Measurements from ENCODE around the gene PTCD3.

PTCD3 gene

GRCh38 chr2:86143926-86144685 lies 38.1 kb downstream of the PTCD3 start:
- DNase-seq (ENCODE audit: low read depth in 2 of 2) = no peak

- no peak for DNase-seq (ENCODE audit: low read depth in 2 of 2)
Measured at GRCh38 chr2:86147793-86148192, 41.8 kb downstream of the PTCD3 start.

GRCh38 chr2:86150502-86150901 lies 44.5 kb downstream of the PTCD3 start:
- no peak for DNase-seq (ENCODE audit: low read depth in 2 of 2)

GRCh38 chr2:86157009-86157556 lies 51.0 kb downstream of the PTCD3 start:
- no peak for DNase-seq (ENCODE audit: low read depth in 2 of 2)

- no peak for DNase-seq (ENCODE audit: low read depth in 2 of 2)
Measured at GRCh38 chr2:86158286-86158685, 52.3 kb downstream of the PTCD3 start.

- DNase-seq (ENCODE audit: low read depth in 2 of 2) = no peak
Measured at GRCh38 chr2:86160156-86160952, 54.3 kb downstream of the PTCD3 start.

- DNase-seq (ENCODE audit: low read depth in 2 of 2) = no peak
Measured at GRCh38 chr2:86170449-86170848, 64.4 kb downstream of the PTCD3 start.

- DNase-seq (ENCODE audit: low read depth in 2 of 2) = no peak
Measured at GRCh38 chr2:86171295-86171694, 65.3 kb downstream of the PTCD3 start.

GRCh38 chr2:86172610-86173009 lies 66.6 kb downstream of the PTCD3 start:
- no peak for DNase-seq (ENCODE audit: low read depth in 2 of 2)

- DNase-seq (ENCODE audit: low read depth in 2 of 2) = no peak
Measured at GRCh38 chr2:86174445-86174844, 68.4 kb downstream of the PTCD3 start.

- DNase-seq (ENCODE audit: low read depth in 2 of 2) = no peak
Measured at GRCh38 chr2:86175828-86176227, 69.8 kb downstream of the PTCD3 start.

- no peak for DNase-seq (ENCODE audit: low read depth in 2 of 2)
Measured at GRCh38 chr2:86176597-86176996, 70.6 kb downstream of the PTCD3 start.

GRCh38 chr2:86185517-86186212 lies 79.6 kb downstream of the PTCD3 start:
- DNase-seq (ENCODE audit: low read depth in 2 of 2) = no peak

GRCh38 chr2:86186431-86186830 lies 80.4 kb downstream of the PTCD3 start:
- DNase-seq (ENCODE audit: low read depth in 2 of 2) = no peak

- DNase-seq (ENCODE audit: low read depth in 2 of 2) = no peak
Measured at GRCh38 chr2:86189782-86190416, 83.9 kb downstream of the PTCD3 start.

Data from stimulated activated CD8-positive, alpha-beta memory T cell treated with anti-CD3 and anti-CD28 coated beads, Interleukin-15, amount 100 ng/mL, for 4 hours (primary cell).